Peyer's patch (tissue), 4 donors: ENCODE results near the gene CYSRT1. TPM values are rescaled to one million over a fixed set of nuclear protein-coding genes. Genes with fewer than 3 reads are reported as not detected.
A peak's percentile ranks its signal among the peaks of the same experiment; 100 is the strongest.

Experiments used
- DNase-seq, 3 donors: peaks; one replicate each; pipeline ENCODE4 v3.0.0-alpha.2; 2017 to 2019
- H3K27ac ChIP-seq, 4 donors: fragments of 200-600 bp; sonication (generic); one replicate each; pipeline ENCODE4 v1.5.1; 2016 to 2019
- H3K27me3 ChIP-seq, 2 donors: fragments of 200-600 bp; sonication (generic); one replicate each; pipeline ENCODE4 v1.5.1; 2019
- H3K36me3 ChIP-seq, 3 donors: fragments of 200-600 bp; sonication (generic); one replicate each; pipeline ENCODE4 v1.5.1; 2016 to 2019
- H3K4me1 ChIP-seq, 4 donors: fragments of 200-600 bp; sonication (generic); one replicate each; pipeline ENCODE4 v1.5.1; 2016 to 2019
- H3K4me3 ChIP-seq, 4 donors: fragments of 200-600 bp; sonication (generic); 1 replicate in 3 of 4; 2 replicates in 1 of 4; pipeline ENCODE4 v1.5.1; 2016 to 2019; ENCODE audit warnings: mild to moderate bottlenecking in 1 of 4
- H3K9me3 ChIP-seq, 4 donors: fragments of 200-600 bp; sonication (generic); one replicate each; pipeline ENCODE4 v1.5.1; 2016 to 2019; ENCODE audit warnings: mild to moderate bottlenecking in 1 of 4
- POLR2A ChIP-seq, 2 donors: fragments of 450-650 bp; IDR thresholded peaks; one replicate each; pipeline ENCODE4 v1.5.1; 2017; ENCODE audit warnings: antibody characterized with exemption in 2 of 2, mild to moderate bottlenecking in 2 of 2, moderate library complexity in 2 of 2
- total RNA-seq, 4 donors: library from RNA; depleted of rRNA; stranded (reverse); fragments of >200 nt; gene quantifications; one replicate each; pipeline ENCODE4 v1.1.0, GENCODE V29; 2016
- TF ChIP-seq, protein P1 (sequence below), 6 experiments: fragments of 450-650 bp in 4 of 6; fragments of 200-600 bp in 2 of 6; sonication (generic) in 1 of 6; IDR thresholded peaks; one replicate each; pipeline ENCODE4 v1.5.1; 2017 to 2019; ENCODE audit warnings: antibody characterized with exemption in 6 of 6, mild to moderate bottlenecking in 3 of 6, moderate library complexity in 1 of 6

CYSRT1 gene
- total RNA-seq, 4 donors from 2014 or later: 1.3 to 1.9 TPM; not detected in 2

- peaks cover under 1 to 67% (median 8%) of the 10 kb centered on the region in 4 donors for H3K4me1 ChIP-seq
- H3K36me3 ChIP-seq: peaks cover 0 to 31% (median 0%) of the 10 kb centered on the region in 3 donors
- DNase-seq: peak in 2 of 3 donors; percentile 72 to 81
- peak overlapping the region in 3 of 4 donors; percentile 85 to 98 (median 92) for H3K27ac ChIP-seq
- TF ChIP-seq POLR2A (IDR thresholded peaks at IDR 0.05): peak in 1 of 2 donors; percentile 5
- TF ChIP-seq, protein P1, sequence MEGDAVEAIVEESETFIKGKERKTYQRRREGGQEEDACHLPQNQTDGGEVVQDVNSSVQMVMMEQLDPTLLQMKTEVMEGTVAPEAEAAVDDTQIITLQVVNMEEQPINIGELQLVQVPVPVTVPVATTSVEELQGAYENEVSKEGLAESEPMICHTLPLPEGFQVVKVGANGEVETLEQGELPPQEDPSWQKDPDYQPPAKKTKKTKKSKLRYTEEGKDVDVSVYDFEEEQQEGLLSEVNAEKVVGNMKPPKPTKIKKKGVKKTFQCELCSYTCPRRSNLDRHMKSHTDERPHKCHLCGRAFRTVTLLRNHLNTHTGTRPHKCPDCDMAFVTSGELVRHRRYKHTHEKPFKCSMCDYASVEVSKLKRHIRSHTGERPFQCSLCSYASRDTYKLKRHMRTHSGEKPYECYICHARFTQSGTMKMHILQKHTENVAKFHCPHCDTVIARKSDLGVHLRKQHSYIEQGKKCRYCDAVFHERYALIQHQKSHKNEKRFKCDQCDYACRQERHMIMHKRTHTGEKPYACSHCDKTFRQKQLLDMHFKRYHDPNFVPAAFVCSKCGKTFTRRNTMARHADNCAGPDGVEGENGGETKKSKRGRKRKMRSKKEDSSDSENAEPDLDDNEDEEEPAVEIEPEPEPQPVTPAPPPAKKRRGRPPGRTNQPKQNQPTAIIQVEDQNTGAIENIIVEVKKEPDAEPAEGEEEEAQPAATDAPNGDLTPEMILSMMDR (IDR thresholded peaks at IDR 0.05): no peak
- H3K4me3 ChIP-seq: peak overlapping the region in 2 of 4 donors; percentile 74 to 96
- H3K27me3 ChIP-seq: no peaks in the 10 kb centered on the region
- H3K9me3 ChIP-seq: no peaks in the 10 kb centered on the region
Observed at GRCh38 chr9:137194909-137195308, 30.1 kb upstream of the CYSRT1 start.

DNA sequence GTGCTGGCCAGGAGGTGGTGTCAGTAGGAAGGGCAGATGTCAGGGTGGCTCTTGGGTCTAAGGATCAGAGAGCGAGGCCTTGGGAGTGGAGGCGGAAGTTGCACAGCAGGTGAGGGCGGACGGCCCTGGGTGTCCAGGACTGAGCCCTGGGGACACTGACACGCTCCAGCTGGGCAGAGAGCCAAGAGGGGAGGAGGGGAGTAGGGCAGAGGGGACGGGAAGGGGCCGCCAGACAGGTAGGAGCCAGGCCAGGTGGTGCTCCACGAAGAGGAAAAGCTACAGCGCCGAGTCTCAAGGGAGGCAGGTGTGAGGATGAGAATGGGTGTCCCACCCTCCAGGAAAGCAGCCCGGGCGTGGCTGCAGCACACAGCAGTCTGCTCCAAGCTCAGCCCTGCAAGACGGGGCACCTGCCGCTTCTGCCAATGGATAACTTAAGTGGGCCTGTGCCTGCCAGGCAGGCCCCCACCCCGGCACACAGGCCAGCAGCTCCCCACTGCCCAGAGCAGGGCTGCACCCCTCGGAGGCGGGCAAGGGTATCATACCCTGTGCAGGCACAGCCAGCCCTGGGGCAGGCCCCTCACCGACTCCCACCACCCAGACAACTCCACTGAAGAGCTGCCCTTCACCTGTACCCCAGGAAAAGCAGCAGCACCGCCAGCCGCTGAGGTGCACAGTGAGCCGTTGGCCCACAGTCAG is 29.3 kb upstream of the CYSRT1 start:
- DNase-seq: peak in 2 of 3 donors; percentile 83 to 92
- peak; percentile 49 to 64 for TF ChIP-seq POLR2A (IDR thresholded peaks at IDR 0.05)
- TF ChIP-seq, protein P1 (IDR thresholded peaks at IDR 0.05): peak in 2 of 6 experiments; percentile 18 to 30
- Histone ChIP-seq H3K36me3 (peaks cover 0 to 26% (median 0%) of the 10 kb centered on the region in 3 donors), H3K4me1 (peaks cover 0 to 60% (median 5%) of the 10 kb centered on the region in 4 donors), H3K27ac (peak overlapping the region in 3 of 4 donors; percentile 85 to 98 (median 92)), H3K27me3 (no peaks in the 10 kb centered on the region), H3K9me3 (no peaks in the 10 kb centered on the region), H3K4me3 (peak overlapping the region in 2 of 4 donors; percentile 74 to 96)

DNA sequence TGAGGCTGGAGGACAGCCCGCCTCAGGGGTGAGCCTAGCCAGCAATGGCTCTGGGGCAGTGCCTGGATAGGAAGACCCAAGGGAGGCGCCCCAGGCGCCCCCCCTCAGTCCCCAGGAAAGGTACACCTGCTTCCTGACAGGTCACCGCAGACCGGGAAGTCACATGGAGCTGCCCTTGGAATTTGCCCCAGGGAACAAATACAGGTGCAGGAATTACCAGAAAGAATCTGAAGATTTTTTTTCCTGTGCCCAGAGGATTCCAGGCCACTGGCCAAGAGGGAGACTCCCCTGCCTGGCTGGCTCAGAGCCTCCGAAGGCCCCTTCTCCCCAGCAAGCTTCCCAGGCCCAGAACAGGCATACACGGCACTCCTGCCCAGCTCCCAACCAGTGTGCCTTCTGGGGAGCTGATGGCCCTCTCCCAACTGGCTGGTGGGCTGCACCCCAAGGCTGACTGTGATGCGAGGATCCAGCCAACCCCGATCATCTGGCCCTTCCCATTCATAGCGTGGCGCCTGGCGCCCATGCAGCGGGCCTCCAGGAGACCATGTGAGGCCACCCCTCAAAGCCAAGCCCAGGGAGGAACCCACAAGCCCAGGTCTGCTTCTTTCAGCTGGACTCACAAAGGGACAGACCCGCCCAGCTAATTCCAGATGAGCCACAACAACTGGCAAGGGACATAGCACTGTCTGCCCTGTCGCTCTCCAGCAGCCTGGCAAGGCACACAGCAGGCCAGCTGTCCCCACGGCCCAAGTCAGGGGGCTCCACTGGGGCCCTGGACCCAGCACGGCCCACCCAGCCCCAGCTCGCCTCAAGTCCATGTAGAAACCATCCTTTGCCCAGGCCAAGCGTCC is 26.7 kb upstream of the CYSRT1 start:
- Histone ChIP-seq H3K36me3 (no peaks in the 10 kb centered on the region), H3K27me3 (no peaks in the 10 kb centered on the region), H3K4me3 (peak overlapping the region in 3 of 4 donors; percentile 43 to 96 (median 74)), H3K27ac (peak overlapping the region in 3 of 4 donors; percentile 85 to 98 (median 92)), H3K4me1 (peaks cover 0 to 63% (median 13%) of the 10 kb centered on the region in 4 donors), H3K9me3 (no peaks in the 10 kb centered on the region)
- TF ChIP-seq POLR2A (IDR thresholded peaks at IDR 0.05): peak; percentile 57 to 79
- TF ChIP-seq, protein P1 (IDR thresholded peaks at IDR 0.05): no peak
- peak in 2 of 3 donors; percentile 85 to 86 for DNase-seq

GRCh38 chr9:137198902-137199283 is 26.1 kb upstream of the CYSRT1 start:
- TF ChIP-seq POLR2A (IDR thresholded peaks at IDR 0.05): no peak
- TF ChIP-seq, protein P1 (IDR thresholded peaks at IDR 0.05): no peak
- Histone ChIP-seq H3K36me3 (no peaks in the 10 kb centered on the region), H3K27ac (peak overlapping the region in 3 of 4 donors; percentile 85 to 98 (median 92)), H3K4me1 (peaks cover 0 to 68% (median 15%) of the 10 kb centered on the region in 4 donors), H3K9me3 (no peaks in the 10 kb centered on the region), H3K4me3 (peak overlapping the region; percentile 43 to 96 (median 83)), H3K27me3 (no peaks in the 10 kb centered on the region)
- peak in 1 of 3 donors; percentile 70 for DNase-seq

- peak in 1 of 3 donors; percentile 60 for DNase-seq
- Histone ChIP-seq H3K4me1 (peaks cover 0 to 68% (median 18%) of the 10 kb centered on the region in 4 donors), H3K36me3 (no peaks in the 10 kb centered on the region)
Observed at GRCh38 chr9:137199411-137200121, 25.4 kb upstream of the CYSRT1 start.

More at GRCh38 chr9:137199411-137200121, 25.4 kb upstream of the CYSRT1 start:
- no peaks in the 10 kb centered on the region for H3K27me3 ChIP-seq
- no peak for TF ChIP-seq POLR2A (IDR thresholded peaks at IDR 0.05)
- H3K4me3 ChIP-seq: peak overlapping the region; percentile 43 to 96 (median 83)
- H3K9me3 ChIP-seq: no peaks in the 10 kb centered on the region
- H3K27ac ChIP-seq: peak overlapping the region in 3 of 4 donors; percentile 85 to 98 (median 92)
